Heart right ventricle (tissue), 16 donors: Measurements from ENCODE around the gene ZNF432. TPM values are rescaled to one million over a fixed set of nuclear protein-coding genes. Genes with fewer than 3 reads are reported as not detected.

Source experiments
- ATAC-seq, 8 donors: fragments of 200-7000 bp; cut with Tn5 transposase; one replicate each; pipeline ENCODE4 v1.9.1; 2020; ENCODE audit warnings: mild to moderate bottlenecking in 8 of 8, moderate library complexity in 8 of 8, moderate number of reproducible peaks in 1 of 8
- DNase-seq, 2 donors: peaks; one replicate each; pipeline ENCODE4 v3.0.0-alpha.2; 2020
- H3K27ac ChIP-seq, 10 donors: fragments of 200-600 bp; sonication (generic) in 2 of 10; one replicate each; pipeline versions ENCODE4 v1.5.0 to v1.8.0; 2020 to 2022; ENCODE audit warnings: mild to moderate bottlenecking in 3 of 10
- H3K27me3 ChIP-seq, 7 donors: fragments of 200-600 bp; one replicate each; pipeline ENCODE4 v1.8.0; 2021 to 2022; ENCODE audit warnings: mild to moderate bottlenecking in 2 of 7
- H3K36me3 ChIP-seq, 9 donors: fragments of 200-600 bp; sonication (generic) in 1 of 9; one replicate each; pipeline versions ENCODE4 v1.5.0 to v1.8.0; 2020 to 2022; ENCODE audit warnings: mild to moderate bottlenecking in 2 of 9
- H3K4me1 ChIP-seq, 9 donors: fragments of 200-600 bp; sonication (generic) in 1 of 9; one replicate each; pipeline versions ENCODE4 v1.5.0 to v1.8.0; 2020 to 2022; ENCODE audit warnings: mild to moderate bottlenecking in 4 of 9
- H3K4me3 ChIP-seq, 10 donors: fragments of 200-600 bp; sonication (generic) in 2 of 10; one replicate each; pipeline versions ENCODE4 v1.5.0 to v1.8.0; 2020 to 2022; ENCODE audit warnings: mild to moderate bottlenecking in 7 of 10, moderate library complexity in 2 of 10
- H3K9me3 ChIP-seq, 11 donors: fragments of 200-600 bp in 10 of 11; sonication (generic) in 2 of 11; one replicate each; pipeline versions ENCODE4 v1.5.0 to v1.8.0; 2013 to 2022; ENCODE audit warnings: mild to moderate bottlenecking in 2 of 11, control low read depth in 1 of 11, moderate library complexity in 1 of 11
- WGBS, 2 donors: extraction: QIAGEN DNeasy Blood & Tissue Kit; methylation state at CpG; one replicate each; pipeline ENCODE4 v1.1.7; 2013; ENCODE audit warnings: inconsistent platforms in 1 of 2; 5-methylcytosine and 5-hydroxymethylcytosine counted together
- intact Hi-C, 10 donors: fragments of 100-400 bp; cut with DNase I; formaldehyde crosslinking; loops; one replicate each; pipeline versions ENCODE4 v1.11.1 to v1.14.2; 2022
- polyA plus RNA-seq, 2 donors: library from polyadenylated mRNA; stranded (reverse); fragments of 200-250 nt; gene quantifications; one replicate each; pipeline ENCODE4 v1.2.3, GENCODE V29; 2013
- total RNA-seq, 10 donors: library from RNA; stranded (reverse); fragmentation: NEBNext Ultra II Directional in 3 of 10; extraction: Animal tissue kit (Norgen Biotek cat#: 25700) in 3 of 10; gene quantifications; one replicate each; pipeline versions ENCODE4 v1.2.1 to v1.2.4, GENCODE V29; 2021 to 2023
- TF ChIP-seq, protein P1 (sequence below), 9 donors: fragments of 200-600 bp; sonication (generic) in 2 of 9; IDR thresholded peaks; one replicate each; pipeline versions ENCODE4 v1.5.0 to v1.8.0; 2021 to 2022; ENCODE audit warnings: antibody characterized with exemption in 9 of 9, mild to moderate bottlenecking in 5 of 9, moderate library complexity in 1 of 9
- donor health status: Arrhythmogenic right ventricular cardiomyopathy.
- donor health status: ischemic (EF 13 %, LVEDD 7.1; RV severe dilation, severe dysfunction).
- donor health status: healthy with polysubstance abuse.
- donor health status: DM: no; HTN: yes; CAD: no.
- donor health status: DM: no; HTN: no; CAD: no.
- donor health status: ischemic (EF 25% LVEDD 6.9; RV normal size, moderate dysfunction).
- donor health status: ischemic (EF 25% LVEDD 5.7; RV mildly dilated, moderate dysfunction).
- donor health status: healthy.
- donor health status: DM: yes; HTN: yes; CAD: no.
- donor health status: Ischemic cardiomyopathy.
- donor health status: ischemic (EF 35%, LVEDD 5.7; RV mildly dilated, moderate dysfunction).
- donor health status: nonischemic (EF 11% LVEDD 7.7; RV severe dilation, severe dysfunction).
- donor health status: DM: yes; HTN: yes; CAD: no.
- donor health status: PGD.
- donor health status: ischemic (EF 29% LVEDD 5.4; RV normal size, mild dysfunction).
- donor health status: nonischemic (EF 23%, LVEDD 6.1; RV moderate dilation, normal function).

ZNF432 gene
- total and polyA plus RNA-seq, 12 donors: 3.8 to 14.4 (median 8.7) TPM

DNA sequence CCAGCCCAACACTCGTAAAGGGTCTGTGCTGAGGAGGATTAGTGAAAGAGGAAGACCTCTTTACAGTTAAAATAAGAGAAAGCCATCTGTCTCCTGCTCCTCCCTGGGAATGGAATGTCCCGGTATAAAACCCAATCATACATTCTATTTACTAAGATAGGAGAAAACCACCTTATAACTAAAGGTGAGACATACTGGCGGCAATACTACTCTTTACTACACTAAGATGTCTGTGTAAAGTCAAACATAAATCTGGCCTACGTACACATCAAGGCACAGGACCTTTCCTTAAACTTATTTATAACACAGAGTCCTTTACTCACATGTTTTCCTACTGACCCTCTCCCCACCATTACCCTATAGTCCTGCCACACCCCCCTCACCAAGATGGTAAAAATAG is 65.3 kb downstream of the ZNF432 start:
- H3K27ac ChIP-seq: no peak overlapping the region
- DNase-seq (no peak), ATAC-seq (no peak)
- peaks cover 7 to 37% (median 16%) of the 10 kb centered on the region in 9 donors for H3K4me1 ChIP-seq
- peaks cover 0 to 89% (median 16%) of the 10 kb centered on the region in 11 donors for H3K9me3 ChIP-seq
- WGBS, 2 donors: 87% methylated on average over 4 of the region's 4 CpGs
- H3K4me3 ChIP-seq: no peak overlapping the region
- intact Hi-C loops: loop anchor here in 2 of 10 donors (5.0 to 10.0 kb wide), 2 partner anchors 96 to 99 kb away; partner anchors contain the start of gene ZNF577 (in 2 of the 2)
- no peaks in the 10 kb centered on the region for H3K27me3 ChIP-seq
- TF ChIP-seq, protein P1, sequence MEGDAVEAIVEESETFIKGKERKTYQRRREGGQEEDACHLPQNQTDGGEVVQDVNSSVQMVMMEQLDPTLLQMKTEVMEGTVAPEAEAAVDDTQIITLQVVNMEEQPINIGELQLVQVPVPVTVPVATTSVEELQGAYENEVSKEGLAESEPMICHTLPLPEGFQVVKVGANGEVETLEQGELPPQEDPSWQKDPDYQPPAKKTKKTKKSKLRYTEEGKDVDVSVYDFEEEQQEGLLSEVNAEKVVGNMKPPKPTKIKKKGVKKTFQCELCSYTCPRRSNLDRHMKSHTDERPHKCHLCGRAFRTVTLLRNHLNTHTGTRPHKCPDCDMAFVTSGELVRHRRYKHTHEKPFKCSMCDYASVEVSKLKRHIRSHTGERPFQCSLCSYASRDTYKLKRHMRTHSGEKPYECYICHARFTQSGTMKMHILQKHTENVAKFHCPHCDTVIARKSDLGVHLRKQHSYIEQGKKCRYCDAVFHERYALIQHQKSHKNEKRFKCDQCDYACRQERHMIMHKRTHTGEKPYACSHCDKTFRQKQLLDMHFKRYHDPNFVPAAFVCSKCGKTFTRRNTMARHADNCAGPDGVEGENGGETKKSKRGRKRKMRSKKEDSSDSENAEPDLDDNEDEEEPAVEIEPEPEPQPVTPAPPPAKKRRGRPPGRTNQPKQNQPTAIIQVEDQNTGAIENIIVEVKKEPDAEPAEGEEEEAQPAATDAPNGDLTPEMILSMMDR (IDR thresholded peaks at IDR 0.05): no peak
- peaks cover 0 to 57% (median 8%) of the 10 kb centered on the region in 9 donors for H3K36me3 ChIP-seq

Other genes starting within 250 kb of the ZNF432 start
- gene ZNF577, start 160.9 kb downstream of the ZNF432 start, total RNA-seq: 10 to 100 TPM in 2 of 10 donors, 1 to 10 TPM in 8; 4.6 to 12.4 (median 8.6) TPM
- gene ZNF577, start 160.9 kb downstream of the ZNF432 start, polyA plus RNA-seq: 10 to 100 TPM in 1 of 2 donors, 1 to 10 TPM in 1; 7.6 to 22.8 TPM
- gene ZNF649, start 143.8 kb downstream of the ZNF432 start, total RNA-seq: 10 to 100 TPM in 2 of 10 donors, 1 to 10 TPM in 8; 6.3 to 10.9 (median 8.3) TPM
- 1 to 10 TPM; 2.3 to 4.2 TPM for gene ZNF649, start 143.8 kb downstream of the ZNF432 start, polyA plus RNA-seq
- gene ZNF613, start 121.4 kb downstream of the ZNF432 start, total RNA-seq: 1 to 10 TPM; 2.4 to 7.1 (median 5.2) TPM
- 1 to 10 TPM; 3.4 to 3.8 TPM for gene ZNF613, start 121.4 kb downstream of the ZNF432 start, polyA plus RNA-seq
- gene ZNF350, start 62.0 kb downstream of the ZNF432 start, total RNA-seq: 10 to 100 TPM in 1 of 10 donors, 1 to 10 TPM in 9; 5.3 to 10.1 (median 7.5) TPM
- 1 to 10 TPM; 4.6 to 6.7 TPM for gene ZNF350, start 62.0 kb downstream of the ZNF432 start, polyA plus RNA-seq
- gene ZNF615, start 40.6 kb downstream of the ZNF432 start, total RNA-seq: 10 to 100 TPM in 5 of 10 donors, 1 to 10 TPM in 5; 8.1 to 13.7 (median 10.1) TPM
- gene ZNF615, start 40.6 kb downstream of the ZNF432 start, polyA plus RNA-seq: 1 to 10 TPM; 2.6 to 5.5 TPM
- 1 to 10 TPM; 6.1 to 8.4 (median 6.8) TPM for gene ZNF614, start 20.5 kb downstream of the ZNF432 start, total RNA-seq
- 1 to 10 TPM; 3.0 to 3.4 TPM for gene ZNF614, start 20.5 kb downstream of the ZNF432 start, polyA plus RNA-seq
- 10 to 100 TPM in 2 of 10 donors, 1 to 10 TPM in 8; 6.7 to 10.7 (median 9.3) TPM for gene ZNF841, start 46.9 kb upstream of the ZNF432 start, total RNA-seq
- gene ZNF841, start 46.9 kb upstream of the ZNF432 start, polyA plus RNA-seq: 1 to 10 TPM; 3.1 to 8.5 TPM
- gene ZNF616, start 91.1 kb upstream of the ZNF432 start, total RNA-seq: 1 to 10 TPM; 4.9 to 8.0 (median 6.5) TPM
- 1 to 10 TPM; 1.6 to 2.2 TPM for gene ZNF616, start 91.1 kb upstream of the ZNF432 start, polyA plus RNA-seq
- gene ZNF836, start 122.8 kb upstream of the ZNF432 start, total RNA-seq: 10 to 100 TPM in 1 of 10 donors, 1 to 10 TPM in 9; 5.1 to 10.6 (median 7.1) TPM
- gene ZNF836, start 122.8 kb upstream of the ZNF432 start, polyA plus RNA-seq: 1 to 10 TPM; 2.3 to 6.1 TPM
- gene PPP2R1A, start 141.2 kb upstream of the ZNF432 start, total RNA-seq: 100 to 1,000 TPM; 337 to 469 (median 401) TPM
- 100 to 1,000 TPM; 238 to 438 TPM for gene PPP2R1A, start 141.2 kb upstream of the ZNF432 start, polyA plus RNA-seq
- gene ZNF766, start 220.7 kb upstream of the ZNF432 start, total RNA-seq: 10 to 100 TPM in 6 of 10 donors, 1 to 10 TPM in 4; 9.0 to 14.4 (median 10.5) TPM
- gene ZNF766, start 220.7 kb upstream of the ZNF432 start, polyA plus RNA-seq: 1 to 10 TPM; 3.1 TPM
- 10 to 100 TPM; 11.4 to 19.6 (median 13.4) TPM for gene ZNF480, start 248.3 kb upstream of the ZNF432 start, total RNA-seq
- 10 to 100 TPM in 1 of 2 donors, 1 to 10 TPM in 1; 6.9 to 16.2 TPM for gene ZNF480, start 248.3 kb upstream of the ZNF432 start, polyA plus RNA-seq